Astrocyte (in vitro differentiated cells and primary cell): Measurements from ENCODE around the gene KRT83. TPM values are rescaled to one million over a fixed set of nuclear protein-coding genes. Genes with fewer than 3 reads are reported as not detected.

Source experiments
- DNase-seq: peaks from one replicate; pipeline ENCODE4 v3.0.0-alpha.2; 2010; ENCODE audit warnings: low read depth
- FAIRE-seq: peaks from 2 replicates; lab custom pipeline; 2011; peaks lifted over from hg19 to GRCh38; lab: Jason Lieb, UNC
- H2AFZ ChIP-seq: 2 replicates; pipeline ENCODE4 v1.6.0; 2012; ENCODE audit warnings: low read depth, low read length, inconsistent platforms
- H3K27ac ChIP-seq: 2 replicates; pipeline ENCODE4 v1.5.1; 2011; ENCODE audit warnings: low read depth, low read length, inconsistent platforms
- H3K27me3 ChIP-seq: 2 replicates; pipeline ENCODE4 v1.6.0; 2011; ENCODE audit warnings: low read length, inconsistent platforms; ENCODE audit not compliant: insufficient read depth
- H3K36me3 ChIP-seq: 2 replicates; pipeline ENCODE4 v1.5.1; 2011; ENCODE audit warnings: low read length, inconsistent platforms; ENCODE audit not compliant: insufficient read depth
- H3K4me1 ChIP-seq: 2 replicates; pipeline ENCODE4 v1.5.1; 2011; ENCODE audit warnings: low read length, inconsistent platforms; ENCODE audit not compliant: insufficient read depth
- H3K4me2 ChIP-seq: 2 replicates; pipeline ENCODE4 v1.6.0; 2012; ENCODE audit warnings: low read length, inconsistent platforms
- H3K4me3 ChIP-seq: 2 replicates; pipeline ENCODE4 v1.5.1; 2011; ENCODE audit warnings: low read depth, mild to moderate bottlenecking, low read length, inconsistent platforms; ENCODE audit not compliant: insufficient read depth
- H3K79me2 ChIP-seq: 2 replicates; pipeline ENCODE4 v1.6.0; 2012; ENCODE audit warnings: mild to moderate bottlenecking, low read length, inconsistent platforms; ENCODE audit not compliant: insufficient read depth
- H3K9ac ChIP-seq: 2 replicates; pipeline ENCODE4 v1.6.0; 2012; ENCODE audit warnings: mild to moderate bottlenecking, low read length, inconsistent platforms
- H3K9me3 ChIP-seq: 2 replicates; pipeline ENCODE4 v1.5.1; 2012; ENCODE audit warnings: low read depth, mild to moderate bottlenecking, low read length, inconsistent platforms; ENCODE audit not compliant: insufficient read depth
- H4K20me1 ChIP-seq: 2 replicates; pipeline ENCODE4 v1.6.0; 2012; ENCODE audit warnings: low read length, inconsistent platforms; ENCODE audit not compliant: insufficient read depth
- H3K27ac Mint-ChIP-seq: one replicate; pipeline ENCODE4 v1.8.0; 2021; ENCODE audit warnings: mild to moderate bottlenecking, mixed read lengths; ENCODE audit not compliant: unreplicated experiment
- H3K27me3 Mint-ChIP-seq: one replicate; pipeline ENCODE4 v1.8.0; 2021; ENCODE audit warnings: low read depth, mixed read lengths; ENCODE audit not compliant: unreplicated experiment
- H3K36me3 Mint-ChIP-seq: one replicate; pipeline ENCODE4 v1.8.0; 2021; ENCODE audit warnings: low read depth, mixed read lengths; ENCODE audit not compliant: unreplicated experiment
- H3K4me1 Mint-ChIP-seq: one replicate; pipeline ENCODE4 v1.8.0; 2021; ENCODE audit warnings: low read depth, mixed read lengths; ENCODE audit not compliant: unreplicated experiment
- H3K4me3 Mint-ChIP-seq: one replicate; pipeline ENCODE4 v1.8.0; 2021; ENCODE audit warnings: mild to moderate bottlenecking, moderate library complexity, mixed read lengths; ENCODE audit not compliant: unreplicated experiment
- H3K9me3 Mint-ChIP-seq: one replicate; pipeline ENCODE4 v1.8.0; 2021; ENCODE audit warnings: mild to moderate bottlenecking, mixed read lengths; ENCODE audit not compliant: unreplicated experiment
- EZH2 ChIP-seq: IDR thresholded peaks from 2 replicates; pipeline ENCODE4 v1.6.1; 2012; ENCODE audit warnings: mild to moderate bottlenecking, low read length, inconsistent platforms; ENCODE audit not compliant: insufficient read depth
- total RNA-seq: library from RNA; stranded (reverse); gene quantifications from 2 replicates; pipeline ENCODE4 v1.2.1, GENCODE V29; 2021
- TF ChIP-seq, protein P1 (sequence below): IDR thresholded peaks from 2 replicates; pipeline ENCODE4 v1.5.1; 2011; ENCODE audit warnings: low read depth, mild to moderate bottlenecking, inconsistent platforms, low read length, moderate library complexity; ENCODE audit not compliant: insufficient read depth

Gene KRT83
- total RNA-seq, 1 donor from 2014 or later = not detected

DNA sequence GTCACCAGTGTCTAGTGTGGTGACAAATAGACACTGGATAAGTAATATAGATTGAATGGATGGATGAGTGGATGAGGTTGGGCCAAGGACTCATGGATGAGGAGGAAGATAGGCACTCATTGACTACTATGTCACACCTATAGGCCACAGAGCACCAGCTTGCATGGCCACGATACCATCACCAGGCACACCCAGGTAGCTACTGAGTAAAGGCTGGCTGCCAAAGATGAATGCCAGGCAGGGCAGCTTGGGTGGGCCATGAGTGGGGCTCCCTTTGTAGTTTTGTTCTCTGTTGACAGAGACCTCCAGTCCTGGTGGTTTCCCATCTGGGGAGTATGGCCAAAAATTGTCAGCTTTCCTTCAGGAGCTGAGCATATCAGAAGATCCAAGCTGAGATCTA lies 11.2 kb upstream of the KRT83 start:
- Mint-ChIP-seq H3K9me3 (peaks cover 3% of the 10 kb centered on the region), H3K4me1 (no peaks in the 10 kb centered on the region), H3K4me3 (no peak overlapping the region), H3K27ac (no peak overlapping the region), H3K27me3 (peaks cover 36% of the 10 kb centered on the region), H3K36me3 (no peaks in the 10 kb centered on the region)
- Histone ChIP-seq H4K20me1 (no peaks in the 10 kb centered on the region), H3K4me1 (no peaks in the 10 kb centered on the region), H3K79me2 (no peaks in the 10 kb centered on the region), H3K4me3 (no peak overlapping the region), H3K27ac (no peak overlapping the region), H3K4me2 (no peak overlapping the region), H3K9me3 (peaks cover 4% of the 10 kb centered on the region), H3K36me3 (no peaks in the 10 kb centered on the region), H2AFZ (no peak overlapping the region), H3K9ac (no peak overlapping the region), H3K27me3 (peaks cover 16% of the 10 kb centered on the region)
- DNase-seq (no peak), FAIRE-seq (no peak)
- TF ChIP-seq EZH2 = no peak
- TF ChIP-seq, protein P1, sequence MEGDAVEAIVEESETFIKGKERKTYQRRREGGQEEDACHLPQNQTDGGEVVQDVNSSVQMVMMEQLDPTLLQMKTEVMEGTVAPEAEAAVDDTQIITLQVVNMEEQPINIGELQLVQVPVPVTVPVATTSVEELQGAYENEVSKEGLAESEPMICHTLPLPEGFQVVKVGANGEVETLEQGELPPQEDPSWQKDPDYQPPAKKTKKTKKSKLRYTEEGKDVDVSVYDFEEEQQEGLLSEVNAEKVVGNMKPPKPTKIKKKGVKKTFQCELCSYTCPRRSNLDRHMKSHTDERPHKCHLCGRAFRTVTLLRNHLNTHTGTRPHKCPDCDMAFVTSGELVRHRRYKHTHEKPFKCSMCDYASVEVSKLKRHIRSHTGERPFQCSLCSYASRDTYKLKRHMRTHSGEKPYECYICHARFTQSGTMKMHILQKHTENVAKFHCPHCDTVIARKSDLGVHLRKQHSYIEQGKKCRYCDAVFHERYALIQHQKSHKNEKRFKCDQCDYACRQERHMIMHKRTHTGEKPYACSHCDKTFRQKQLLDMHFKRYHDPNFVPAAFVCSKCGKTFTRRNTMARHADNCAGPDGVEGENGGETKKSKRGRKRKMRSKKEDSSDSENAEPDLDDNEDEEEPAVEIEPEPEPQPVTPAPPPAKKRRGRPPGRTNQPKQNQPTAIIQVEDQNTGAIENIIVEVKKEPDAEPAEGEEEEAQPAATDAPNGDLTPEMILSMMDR = no peak

- H3K36me3 Mint-ChIP-seq = no peaks in the 10 kb centered on the region
- H3K27ac Mint-ChIP-seq = no peak overlapping the region
- no peak for TF ChIP-seq EZH2
- TF ChIP-seq, protein P1 = no peak
- Histone ChIP-seq H2AFZ (no peak overlapping the region), H3K36me3 (no peaks in the 10 kb centered on the region), H3K4me1 (no peaks in the 10 kb centered on the region), H3K79me2 (no peaks in the 10 kb centered on the region), H3K4me3 (no peak overlapping the region), H3K27ac (no peak overlapping the region), H3K4me2 (no peak overlapping the region), H3K27me3 (peaks cover 16% of the 10 kb centered on the region), H3K9ac (no peak overlapping the region), H3K9me3 (peaks cover 4% of the 10 kb centered on the region), H4K20me1 (no peaks in the 10 kb centered on the region)
- H3K4me3 Mint-ChIP-seq = no peak overlapping the region
- no peak for DNase-seq
- no peaks in the 10 kb centered on the region for H3K4me1 Mint-ChIP-seq
- peaks cover 36% of the 10 kb centered on the region for H3K27me3 Mint-ChIP-seq
- no peak for FAIRE-seq
- H3K9me3 Mint-ChIP-seq = peaks cover 3% of the 10 kb centered on the region
Observed at GRCh38 chr12:52331833-52332232, 10.6 kb upstream of the KRT83 start.

DNA sequence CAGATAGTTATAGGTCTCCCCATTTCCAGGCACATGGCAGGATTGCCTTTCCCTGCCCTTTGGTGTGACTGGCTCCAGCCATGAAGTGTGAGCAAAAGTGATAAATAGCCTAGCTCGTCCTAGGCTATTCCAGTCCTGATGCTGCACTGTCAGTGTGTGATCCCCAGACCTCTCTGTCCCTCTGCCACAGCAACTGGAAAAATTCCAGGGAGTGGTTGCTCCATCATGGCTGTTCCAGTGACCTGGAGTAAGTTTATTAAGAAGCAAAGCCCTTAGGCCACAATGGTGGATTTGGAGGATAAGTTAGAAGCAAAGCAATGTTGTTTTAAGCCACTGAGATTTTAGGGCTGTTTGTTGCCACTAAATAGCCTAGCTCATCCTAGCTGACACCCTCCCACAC lies 9.8 kb upstream of the KRT83 start:
- H3K36me3 Mint-ChIP-seq = no peaks in the 10 kb centered on the region
- H3K9me3 ChIP-seq = peaks cover 4% of the 10 kb centered on the region
- no peaks in the 10 kb centered on the region for H4K20me1 ChIP-seq
- H2AFZ ChIP-seq = no peak overlapping the region
- H3K79me2 ChIP-seq = no peaks in the 10 kb centered on the region
- H3K4me2 ChIP-seq = no peak overlapping the region
- H3K4me3 Mint-ChIP-seq = no peak overlapping the region
- no peak overlapping the region for H3K4me3 ChIP-seq
- H3K9me3 Mint-ChIP-seq = peaks cover 3% of the 10 kb centered on the region
- no peaks in the 10 kb centered on the region for H3K36me3 ChIP-seq
- no peak for TF ChIP-seq EZH2
- TF ChIP-seq, protein P1 = no peak
- no peak overlapping the region for H3K9ac ChIP-seq
- no peaks in the 10 kb centered on the region for H3K4me1 ChIP-seq
- H3K27ac Mint-ChIP-seq = no peak overlapping the region
- FAIRE-seq (no peak), DNase-seq (no peak)
- peaks cover 36% of the 10 kb centered on the region for H3K27me3 Mint-ChIP-seq
- no peaks in the 10 kb centered on the region for H3K4me1 Mint-ChIP-seq
- peaks cover 16% of the 10 kb centered on the region for H3K27me3 ChIP-seq
- H3K27ac ChIP-seq = no peak overlapping the region
